CD4-positive, alpha-beta T cell treated with Interleukin-1 beta for 1 hour (primary cell): ENCODE results near the gene CSN2.
"Not testable (repeated sequence)": the region's sequence is repeated elsewhere in the genome, so short reads cannot be mapped to it uniquely, and the experiment has no call there.

Experiments used
- DNase-seq, 2 donors: peaks; one replicate each; pipeline ENCODE4 v3.0.0-alpha.2; 2020 to 2022

The CSN2 gene, protein sequence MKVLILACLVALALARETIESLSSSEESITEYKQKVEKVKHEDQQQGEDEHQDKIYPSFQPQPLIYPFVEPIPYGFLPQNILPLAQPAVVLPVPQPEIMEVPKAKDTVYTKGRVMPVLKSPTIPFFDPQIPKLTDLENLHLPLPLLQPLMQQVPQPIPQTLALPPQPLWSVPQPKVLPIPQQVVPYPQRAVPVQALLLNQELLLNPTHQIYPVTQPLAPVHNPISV

DNA sequence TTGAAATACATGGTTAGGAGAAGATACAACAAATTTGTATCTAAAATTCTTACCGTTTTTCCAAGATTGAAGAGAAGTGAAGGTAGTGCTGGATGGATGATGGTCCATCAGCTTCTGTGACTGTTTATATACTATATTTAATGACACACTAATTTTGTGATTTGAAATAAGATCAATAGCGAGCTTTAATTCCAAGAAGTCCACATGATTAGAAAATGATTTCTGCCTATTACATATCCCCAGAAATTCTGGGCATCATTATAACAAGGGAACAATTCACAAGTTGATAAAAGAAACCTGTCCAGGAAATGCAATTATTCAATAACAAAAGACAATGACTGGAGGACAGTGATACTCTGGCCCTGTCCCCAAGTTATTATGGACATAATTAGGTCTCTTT is at the start of gene CSN2:
Gene CSN2, minus strand, starts transcription at position 101 of the 400 bp plus-strand sequence. CDS start 4,733 bp downstream, outside the sequence.
- DNase-seq: no peak

GRCh38 chr4:70008771-70009170 is 43.2 kb upstream of the CSN2 start:
- no peak for DNase-seq

DNA sequence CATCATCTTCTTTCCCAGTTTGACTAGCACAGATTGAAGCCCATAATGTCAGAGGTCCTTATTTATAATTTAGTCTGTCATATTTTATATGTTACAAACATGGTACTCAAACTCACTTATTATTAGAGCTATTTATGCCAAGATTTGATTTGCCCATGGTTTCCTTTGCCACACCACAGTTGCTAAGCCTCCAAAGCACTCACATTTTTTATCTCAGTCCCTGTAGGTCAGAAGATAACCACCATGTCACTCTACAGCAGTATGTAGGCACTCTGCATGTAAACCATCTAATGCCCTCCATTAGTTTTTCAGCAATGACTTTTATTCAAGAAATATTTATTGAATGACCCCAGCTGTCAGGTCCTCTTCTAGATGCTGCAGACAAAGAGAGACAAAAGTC is 37.0 kb upstream of the CSN2 start:
- no peak for DNase-seq

DNA sequence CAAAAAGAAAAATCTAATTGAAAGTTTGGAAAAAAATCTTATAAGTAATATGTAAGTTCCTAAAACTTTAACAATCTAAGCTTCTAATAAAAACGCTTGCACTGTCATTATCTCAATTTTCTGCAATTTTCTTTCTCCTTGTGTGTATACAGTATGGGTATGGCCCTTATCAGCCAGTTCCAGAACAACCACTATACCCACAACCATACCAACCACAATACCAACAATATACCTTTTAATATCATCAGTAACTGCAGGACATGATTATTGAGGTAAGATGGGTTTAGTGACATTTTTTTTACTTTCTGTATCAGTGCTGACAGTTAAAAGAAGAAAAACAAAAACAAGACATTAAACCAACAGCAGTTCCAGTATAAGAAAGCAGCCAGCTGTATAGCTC is 35.2 kb upstream of the CSN2 start:
- DNase-seq: no peak

DNA sequence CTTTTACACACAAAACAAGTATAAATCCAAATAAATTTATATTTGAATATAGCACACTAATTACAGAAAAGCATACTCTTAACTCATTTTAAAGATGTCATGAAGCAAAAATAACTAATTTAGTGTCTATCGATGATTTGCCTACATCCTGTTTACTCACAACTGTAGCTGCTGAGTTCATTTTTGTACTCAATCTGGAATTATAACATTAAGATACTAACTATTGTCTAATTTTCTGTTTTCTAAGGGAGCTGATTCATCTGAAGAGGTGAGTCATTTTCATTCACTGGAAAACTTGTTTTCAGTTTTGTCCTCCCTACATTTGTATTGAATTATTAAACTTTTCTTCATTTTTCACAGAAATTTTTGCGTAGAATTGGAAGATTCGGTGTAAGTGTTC is 33.9 kb upstream of the CSN2 start:
- DNase-seq: no peak

GRCh38 chr4:69995526-69996016 is 30.0 kb upstream of the CSN2 start, which contains the start of gene STATH:
Gene STATH, plus strand, starts transcription at chr4:69995966. Its CDS starts 2,472 bp downstream, at chr4:69998438.
- DNase-seq: no peak

- no peak for DNase-seq
These were observed 29.3 kb upstream of the CSN2 start for GRCh38 chr4:69994782-69995181.

- no peak for DNase-seq
These were observed 25.5 kb upstream of the CSN2 start for GRCh38 chr4:69991016-69991415.

DNA sequence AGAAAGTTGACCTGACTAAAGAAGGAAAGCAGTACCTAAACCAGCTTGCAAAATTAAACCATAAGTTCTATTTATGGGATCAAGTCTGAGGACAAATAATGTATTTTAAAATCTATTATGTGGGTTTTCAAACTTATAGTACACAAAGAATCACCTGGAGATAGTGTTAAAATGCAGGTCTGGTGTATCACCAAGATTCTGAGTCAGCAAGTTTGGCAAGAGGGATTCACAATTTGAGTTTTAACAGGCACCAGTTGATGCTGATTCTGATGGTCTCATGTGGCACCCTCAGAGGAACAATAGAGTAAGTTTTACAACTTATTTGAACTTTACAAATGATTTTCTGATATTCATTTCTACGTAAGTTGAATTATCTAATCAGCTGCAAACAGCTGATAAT is 21.1 kb upstream of the CSN2 start:
- no peak for DNase-seq

- DNase-seq: no peak
These were observed 18.5 kb upstream of the CSN2 start for GRCh38 chr4:69984030-69984443.

GRCh38 chr4:69977582-69977981 is 12.1 kb upstream of the CSN2 start:
- no peak for DNase-seq

- no peak for DNase-seq
These were observed 9.1 kb upstream of the CSN2 start for GRCh38 chr4:69974631-69975030.

DNA sequence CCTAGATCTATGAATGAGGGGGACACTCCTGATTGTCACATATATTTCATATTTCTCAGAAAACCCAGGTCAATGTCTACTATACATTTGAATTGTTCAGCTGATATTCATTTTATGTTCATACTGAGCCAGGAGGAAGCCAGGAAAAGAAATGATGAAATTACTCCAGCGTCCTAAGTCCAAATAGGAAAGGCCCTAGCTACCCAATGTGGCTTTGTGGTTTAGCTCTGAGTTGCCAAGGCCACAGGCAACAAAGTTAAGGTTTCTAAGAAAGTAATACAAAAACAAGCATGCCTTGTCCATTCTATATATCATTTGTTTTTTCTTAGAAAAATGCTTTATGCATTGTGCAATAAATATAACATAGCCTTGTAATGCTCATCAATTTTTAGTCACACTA is 4.5 kb upstream of the CSN2 start:
- no peak for DNase-seq

GRCh38 chr4:69957209-69957608 is 8.3 kb downstream of the CSN2 start:
- DNase-seq: no peak

DNA sequence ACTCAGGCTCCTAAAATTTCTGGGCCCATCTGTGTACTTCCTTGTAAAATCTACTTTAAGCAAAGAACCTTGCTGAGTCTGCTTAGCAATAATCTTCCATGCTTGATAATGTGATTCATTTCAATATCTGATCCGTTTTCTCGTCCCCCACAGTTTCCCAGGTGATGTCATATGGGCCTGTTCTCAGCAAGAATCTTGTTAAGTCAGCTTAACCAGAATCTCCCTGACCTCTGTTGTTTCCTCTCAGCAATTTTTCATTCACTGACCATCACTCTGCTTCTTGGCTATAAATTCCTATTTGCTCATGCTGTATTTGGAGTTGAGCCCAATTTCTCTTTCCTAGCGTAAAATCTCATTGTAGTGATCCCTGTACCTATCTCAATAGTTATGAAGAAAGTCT is 13.9 kb downstream of the CSN2 start:
- DNase-seq: no peak

GRCh38 chr4:69936566-69936965 is 29.0 kb downstream of the CSN2 start:
- DNase-seq: no peak

GRCh38 chr4:69934150-69934549 is 31.4 kb downstream of the CSN2 start:
- DNase-seq: no peak

- DNase-seq: no peak
These were observed 34.8 kb downstream of the CSN2 start, which contains the start of gene CSN1S1 for GRCh38 chr4:69930768-69931167. Gene CSN1S1, plus strand, starts transcription at chr4:69931068. Its CDS starts 1,488 bp downstream, at chr4:69932556.

GRCh38 chr4:69923782-69924410 is 41.6 kb downstream of the CSN2 start:
- DNase-seq: not testable (repeated sequence)

GRCh38 chr4:69920874-69921273 is 44.7 kb downstream of the CSN2 start:
- DNase-seq: no peak

DNA sequence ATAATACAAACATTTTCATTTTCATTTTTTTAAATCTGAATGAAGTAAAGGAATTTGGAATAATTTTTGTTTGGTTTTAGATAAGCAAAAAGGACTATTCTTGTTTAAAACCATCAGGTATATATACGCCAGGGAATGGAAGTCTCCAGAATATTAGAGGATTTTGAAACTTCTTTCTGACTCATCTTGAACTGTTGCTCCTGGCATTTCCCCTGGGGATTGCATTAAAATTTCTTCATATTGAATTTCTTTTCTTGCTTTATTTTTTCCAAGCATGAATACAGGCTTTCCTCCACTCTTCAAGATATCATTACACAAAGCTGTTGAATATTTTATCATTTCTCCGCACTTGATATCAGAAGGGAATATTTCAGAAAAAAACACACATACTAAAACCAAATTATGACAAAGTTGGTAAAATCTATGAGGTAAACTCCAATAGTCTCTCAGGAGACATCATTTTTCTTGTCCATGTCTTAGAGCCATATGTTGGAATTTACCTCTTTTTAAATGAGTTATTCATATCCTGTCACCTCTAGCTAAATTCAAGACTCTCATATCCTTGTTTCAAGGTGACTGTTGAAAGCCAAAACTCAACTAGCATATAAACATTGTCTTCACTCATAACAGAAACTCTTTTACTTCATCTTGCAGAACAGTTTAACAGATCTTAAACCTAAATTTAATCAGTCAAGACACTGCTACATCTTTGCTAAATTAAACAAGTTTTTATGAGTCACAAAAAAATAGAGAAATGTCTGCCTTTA is 55.3 kb downstream of the CSN2 start:
- DNase-seq: no peak

DNA sequence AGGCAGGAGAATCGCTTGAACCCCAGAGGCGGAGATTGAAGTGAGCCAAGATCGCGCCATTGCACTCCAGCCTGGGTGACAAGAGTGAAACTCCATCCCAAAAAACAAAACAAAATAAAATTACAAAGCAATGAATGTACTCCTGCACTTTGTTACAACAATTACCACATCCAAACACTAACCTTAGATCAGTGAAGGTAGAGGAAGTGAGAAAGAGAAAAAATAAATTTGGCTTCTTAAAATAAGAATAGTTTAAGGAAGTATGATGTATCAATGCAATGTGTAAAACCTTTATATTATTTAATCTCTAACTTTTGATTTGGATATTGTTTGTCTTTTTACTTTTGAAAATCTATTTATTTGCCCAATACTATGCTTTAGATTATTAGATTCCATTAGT is 56.3 kb downstream of the CSN2 start:
- DNase-seq: no peak

DNA sequence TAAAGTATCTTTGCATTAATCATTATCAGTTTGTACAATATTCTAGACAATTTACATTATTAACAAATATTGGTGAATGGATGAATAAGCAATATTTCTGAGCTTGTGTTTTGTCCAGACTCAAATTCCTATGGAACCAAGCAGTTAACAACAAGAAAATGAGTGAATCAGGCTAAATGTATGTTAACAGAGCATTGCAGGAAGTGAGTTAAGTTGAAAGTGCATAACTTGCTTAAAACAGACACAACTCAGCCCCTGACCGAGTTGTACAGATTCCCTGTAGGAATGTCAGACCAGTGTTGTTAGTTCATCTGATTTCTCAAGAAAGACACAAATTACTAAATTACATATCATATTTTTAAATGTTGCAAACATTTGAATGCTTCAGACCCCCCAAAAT is 58.4 kb downstream of the CSN2 start:
- no peak for DNase-seq
